Smooth muscle cell (in vitro differentiated cells): ENCODE data around the gene CA6. TPM values are rescaled to one million over a fixed set of nuclear protein-coding genes. Genes with fewer than 3 reads are reported as not detected.

Experiments
- DNase-seq: peaks from one replicate; lab custom pipeline; 2025; ENCODE audit not compliant: unreplicated experiment; lab: John Stamatoyannopoulos, UW
- H2AFZ ChIP-seq: fragments of 200-600 bp; sonication (generic); 2 replicates; pipeline ENCODE4 v1.6.0; 2016; ENCODE audit warnings: antibody characterized with exemption, low read depth, mild to moderate bottlenecking
- H3F3A ChIP-seq: fragments of 200-600 bp; sonication (generic); 2 replicates; pipeline ENCODE4 v1.6.0; 2017; ENCODE audit warnings: antibody characterized with exemption, low read depth
- H3K27ac ChIP-seq: fragments of 200-600 bp; sonication (generic); 2 replicates; pipeline ENCODE4 v1.5.1; 2016; ENCODE audit warnings: low read depth, mild to moderate bottlenecking
- H3K27me3 ChIP-seq: fragments of 200-600 bp; sonication (generic); 2 replicates; pipeline ENCODE4 v1.6.1; 2016; ENCODE audit warnings: low read depth, mild to moderate bottlenecking
- H3K36me3 ChIP-seq: fragments of 200-600 bp; sonication (generic); 2 replicates; pipeline ENCODE4 v1.5.1; 2016; ENCODE audit warnings: low read depth
- H3K4me1 ChIP-seq: fragments of 200-600 bp; sonication (generic); 2 replicates; pipeline ENCODE4 v1.5.1; 2016; ENCODE audit warnings: low read depth
- H3K4me2 ChIP-seq: fragments of 200-600 bp; sonication (generic); 2 replicates; pipeline ENCODE4 v1.6.0; 2016; ENCODE audit warnings: mild to moderate bottlenecking
- H3K4me3 ChIP-seq: fragments of 200-600 bp; sonication (generic); 2 replicates; pipeline ENCODE4 v1.5.1; 2016; ENCODE audit warnings: mild to moderate bottlenecking
- H3K79me2 ChIP-seq: fragments of 200-600 bp; sonication (generic); 2 replicates; pipeline ENCODE4 v1.6.0; 2016; ENCODE audit warnings: low read depth, mild to moderate bottlenecking
- H3K9ac ChIP-seq: fragments of 200-600 bp; sonication (generic); 2 replicates; pipeline ENCODE4 v1.6.0; 2016; ENCODE audit warnings: low read depth
- H3K9me3 ChIP-seq: fragments of 200-600 bp; sonication (generic); replicated peaks from 2 replicates; pipeline ENCODE4 v1.5.1; 2016; ENCODE audit warnings: low read depth
- H4K20me1 ChIP-seq: fragments of 200-600 bp; sonication (generic); 2 replicates; pipeline ENCODE4 v1.6.0; 2016; ENCODE audit warnings: low read depth
- CTCF ChIP-seq: fragments of 200-600 bp; sonication (generic); IDR thresholded peaks from 2 replicates; pipeline ENCODE4 v1.5.1; 2017; ENCODE audit warnings: borderline replicate concordance, mild to moderate bottlenecking, antibody characterized with exemption; ENCODE audit not compliant: insufficient read depth, poor library complexity, severe bottlenecking
- WGBS: methylation state at CpG from one replicate; pipeline ENCODE4 v1.1.7; 2016; ENCODE audit warnings: low lambda C conversion rate; 5-methylcytosine and 5-hydroxymethylcytosine counted together
- polyA plus RNA-seq: library from polyadenylated mRNA; unstranded; fragments of >200 nt; fragmentation: Nextera tagmentation; extraction: Ambion mirVana; gene quantifications from 2 replicates; pipeline ENCODE4 v1.2.1, GENCODE V29; 2016
- total RNA-seq: library from RNA; depleted of rRNA; stranded (reverse); fragments of >200 nt; gene quantifications from 2 replicates; pipeline ENCODE4 v1.2.3, GENCODE V29; 2014

The CA6 gene
- total and polyA plus RNA-seq, 2 experiments from 2014 or later: not detected

DNA sequence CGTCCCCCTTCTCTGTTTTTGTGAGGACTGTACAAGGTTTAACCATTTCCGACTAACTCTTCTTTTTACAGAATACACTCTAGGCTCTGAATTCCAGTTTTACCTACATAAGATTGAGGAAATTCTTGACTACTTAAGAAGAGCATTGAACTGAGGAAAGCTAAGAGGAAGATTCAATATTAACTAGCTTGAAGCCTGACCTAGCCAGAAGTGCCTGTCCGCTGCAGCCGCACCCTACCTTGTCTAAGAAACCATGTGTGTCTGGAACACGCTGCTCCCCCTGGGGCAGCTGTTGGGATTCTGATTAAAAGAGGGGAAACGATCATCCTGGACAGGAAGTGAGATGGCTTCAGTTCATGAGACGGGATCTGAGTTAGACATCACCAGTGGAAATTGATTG lies 28.9 kb downstream of the CA6 start:
- H4K20me1 ChIP-seq: no peaks in the 10 kb centered on the region
- no peak overlapping the region for H3K9ac ChIP-seq
- no peaks in the 10 kb centered on the region for H3K79me2 ChIP-seq
- 95% methylated on average over 7 of the region's 7 CpGs for WGBS
- no peak for TF ChIP-seq CTCF
- H3K4me3 ChIP-seq: no peak overlapping the region
- H2AFZ ChIP-seq: no peak overlapping the region
- no peaks in the 10 kb centered on the region for H3K9me3 ChIP-seq
- no peak for DNase-seq
- H3K4me2 ChIP-seq: no peak overlapping the region
- no peaks in the 10 kb centered on the region for H3K27me3 ChIP-seq
- H3K4me1 ChIP-seq: no peaks in the 10 kb centered on the region
- H3F3A ChIP-seq: no peaks in the 10 kb centered on the region
- no peak overlapping the region for H3K27ac ChIP-seq
- no peaks in the 10 kb centered on the region for H3K36me3 ChIP-seq

DNA sequence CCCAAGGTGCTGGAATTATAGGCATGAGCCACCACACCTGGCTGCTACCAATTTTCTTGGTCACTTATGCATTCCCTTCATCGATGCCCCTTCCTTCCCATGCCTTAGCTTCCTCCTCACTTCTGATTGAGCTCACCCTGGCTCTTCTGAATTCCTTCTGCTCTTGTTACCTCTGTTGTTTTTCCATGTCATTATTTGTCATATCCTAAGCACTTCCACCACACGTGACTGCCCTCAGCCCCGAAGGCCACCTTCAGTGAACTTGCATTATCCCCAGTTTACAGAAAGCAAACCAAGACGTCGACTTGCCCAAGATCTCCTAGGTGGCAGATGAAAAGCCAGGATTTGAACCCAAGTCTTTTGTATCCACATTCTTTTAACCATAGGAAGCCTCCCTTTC lies 30.7 kb downstream of the CA6 start:
- no peak overlapping the region for H3K9ac ChIP-seq
- no peaks in the 10 kb centered on the region for H3F3A ChIP-seq
- H2AFZ ChIP-seq: no peak overlapping the region
- DNase-seq: no peak
- WGBS: 90% methylated on average over 5 of the region's 5 CpGs
- H3K4me3 ChIP-seq: no peak overlapping the region
- no peaks in the 10 kb centered on the region for H3K4me1 ChIP-seq
- no peaks in the 10 kb centered on the region for H3K9me3 ChIP-seq
- no peak overlapping the region for H3K27ac ChIP-seq
- no peaks in the 10 kb centered on the region for H4K20me1 ChIP-seq
- TF ChIP-seq CTCF: no peak
- H3K79me2 ChIP-seq: no peaks in the 10 kb centered on the region
- no peaks in the 10 kb centered on the region for H3K27me3 ChIP-seq
- H3K36me3 ChIP-seq: no peaks in the 10 kb centered on the region
- H3K4me2 ChIP-seq: no peak overlapping the region

DNA sequence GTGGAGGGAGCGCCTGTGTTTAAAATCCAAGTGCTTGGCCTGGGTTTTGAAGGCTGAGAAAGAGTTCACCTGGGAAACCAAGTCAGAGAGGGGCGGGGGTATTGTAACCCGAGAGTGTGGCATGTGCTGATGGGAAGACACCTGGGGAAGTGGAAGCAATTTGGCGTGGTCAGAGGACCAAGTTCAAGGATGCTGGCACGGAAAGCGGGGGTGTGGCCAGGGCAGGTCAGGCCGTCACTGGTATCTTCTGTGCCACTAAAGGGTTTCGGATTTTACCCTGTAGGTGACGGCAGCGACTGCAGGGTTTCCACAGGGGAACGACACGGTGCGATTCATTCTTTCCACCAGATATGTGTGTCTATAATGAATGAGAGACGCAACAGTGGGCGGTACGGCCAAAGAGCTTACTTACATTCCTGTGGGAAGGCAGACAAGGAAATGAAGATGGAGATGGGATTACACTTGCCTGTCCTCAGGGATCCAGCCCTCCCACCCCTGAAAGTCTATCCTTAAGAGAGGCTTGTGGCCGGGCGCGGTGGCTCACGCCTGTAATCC lies 31.3 kb downstream of the CA6 start:
- DNase-seq: no peak
- TF ChIP-seq CTCF: no peak

DNA sequence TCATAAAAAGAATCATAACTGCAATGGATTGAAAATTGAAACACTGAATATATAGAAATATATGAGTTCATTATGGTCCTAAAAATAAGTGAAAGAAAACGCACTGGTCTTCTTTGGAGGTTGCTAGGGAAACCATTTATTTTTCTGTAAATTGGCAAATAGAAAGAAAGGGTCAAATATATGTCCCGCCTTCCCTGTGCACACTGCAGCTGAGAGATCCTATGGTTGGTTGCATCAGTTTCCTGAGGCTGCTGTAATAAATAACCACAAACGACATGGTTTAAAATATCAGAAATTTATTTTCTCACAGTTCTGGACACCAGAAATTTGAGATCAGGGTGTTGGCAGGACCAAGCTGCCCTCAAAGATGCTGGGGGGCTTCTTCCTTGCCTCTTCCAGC lies 35.0 kb downstream of the CA6 start:
- no peaks in the 10 kb centered on the region for H3K4me1 ChIP-seq
- no peaks in the 10 kb centered on the region for H3K79me2 ChIP-seq
- H3K4me3 ChIP-seq: no peak overlapping the region
- no peaks in the 10 kb centered on the region for H3F3A ChIP-seq
- no peak overlapping the region for H3K4me2 ChIP-seq
- no peak overlapping the region for H3K27ac ChIP-seq
- no peaks in the 10 kb centered on the region for H3K9me3 ChIP-seq
- no peaks in the 10 kb centered on the region for H3K36me3 ChIP-seq
- no peaks in the 10 kb centered on the region for H3K27me3 ChIP-seq
- no peak for DNase-seq
- TF ChIP-seq CTCF: no peak
- 94% methylated on average over 3 of the region's 3 CpGs for WGBS
- no peak overlapping the region for H2AFZ ChIP-seq
- no peak overlapping the region for H3K9ac ChIP-seq
- H4K20me1 ChIP-seq: no peaks in the 10 kb centered on the region

More for the DNA sequence above, 31.3 kb downstream of the CA6 start:
- Histone ChIP-seq H3K4me1 (no peaks in the 10 kb centered on the region), H3K9me3 (no peaks in the 10 kb centered on the region), H3F3A (no peaks in the 10 kb centered on the region), H3K79me2 (no peaks in the 10 kb centered on the region), H2AFZ (no peak overlapping the region), H3K9ac (no peak overlapping the region), H4K20me1 (no peaks in the 10 kb centered on the region), H3K4me2 (no peak overlapping the region), H3K36me3 (no peaks in the 10 kb centered on the region), H3K27ac (no peak overlapping the region), H3K27me3 (no peaks in the 10 kb centered on the region), H3K4me3 (no peak overlapping the region)
- WGBS: 62% methylated on average over 20 of the region's 20 CpGs
